PC-3 (cell line): ENCODE results near the gene DUSP12. TPM values are rescaled to one million over a fixed set of nuclear protein-coding genes. Genes with fewer than 3 reads are reported as not detected.

ENCODE experiments used
- ATAC-seq: fragments of 200-7000 bp; cut with Tn5 transposase; 2 replicates; pipeline ENCODE4 v1.9.1; 2020; ENCODE audit warnings: mild to moderate bottlenecking, moderate library complexity
- BruUV-seq: library from RNA; stranded (reverse); fragments of 400-500 nt; replicated peaks from 2 replicates; lab custom pipeline; 2021; lab: Mats Ljungman, UMichigan
- CTCF ChIA-PET: fragments of 300-600 bp; sonication (Branson Sonifier 250); formaldehyde crosslinking; loops from one replicate; lab custom pipeline; 2022; ENCODE audit warnings: antibody characterized with exemption; lab: Charles Lee
- POLR2A ChIA-PET: fragments of 300-600 bp; sonication (Branson Sonifier 250); formaldehyde crosslinking; loops from one replicate; lab custom pipeline; 2022; ENCODE audit warnings: antibody characterized with exemption; ENCODE audit not compliant: unreplicated experiment; lab: Charles Lee
- DNase-seq: peaks from one replicate; pipeline ENCODE4 v3.0.0-alpha.2; 2015
- H2AFZ ChIP-seq: fragments of 300-600 bp; sonication (generic); 2 replicates; pipeline ENCODE4 v1.6.0; 2016; ENCODE audit warnings: antibody characterized with exemption, low read length
- H3F3A ChIP-seq: fragments of 300-600 bp; sonication (generic); one replicate; pipeline ENCODE4 v1.6.0; 2017; ENCODE audit warnings: antibody characterized with exemption, low read length, control low read depth, mild to moderate bottlenecking; ENCODE audit not compliant: unreplicated experiment
- H3K27ac ChIP-seq: fragments of 300-600 bp; sonication (generic); 2 replicates; pipeline ENCODE4 v1.5.1; 2016; ENCODE audit warnings: mild to moderate bottlenecking, low read length
- H3K27me3 ChIP-seq: fragments of 300-600 bp; sonication (generic); 2 replicates; pipeline ENCODE4 v1.6.1; 2016; ENCODE audit warnings: low read length, mixed read lengths
- H3K36me3 ChIP-seq: fragments of 300-600 bp; sonication (generic); 2 replicates; pipeline ENCODE4 v1.6.1; 2016; ENCODE audit warnings: low read depth, mixed run types, low read length, mixed read lengths
- H3K4me1 ChIP-seq: fragments of 300-600 bp; sonication (generic); 2 replicates; pipeline ENCODE4 v1.5.1; 2016; ENCODE audit warnings: low read length; ENCODE audit not compliant: insufficient read depth
- H3K4me2 ChIP-seq: fragments of 300-600 bp; sonication (generic); 2 replicates; pipeline ENCODE4 v1.6.0; 2016; ENCODE audit warnings: low read length
- H3K4me3 ChIP-seq: fragments of 300-600 bp; sonication (generic); 2 replicates; pipeline ENCODE4 v1.5.1; 2016; ENCODE audit warnings: mild to moderate bottlenecking, low read length, mixed read lengths
- H3K79me2 ChIP-seq: fragments of 300-600 bp; sonication (generic); 2 replicates; pipeline ENCODE4 v1.6.1; 2017; ENCODE audit warnings: low read length, mixed read lengths
- H3K9ac ChIP-seq: fragments of 300-600 bp; sonication (generic); 2 replicates; pipeline ENCODE4 v1.6.0; 2016; ENCODE audit warnings: mild to moderate bottlenecking, low read length
- H3K9me2 ChIP-seq: fragments of 300-600 bp; sonication (generic); replicated peaks from 2 replicates; pipeline ENCODE4 v1.6.1; 2016; ENCODE audit warnings: mixed run types, low read length, mixed read lengths
- H3K9me3 ChIP-seq: fragments of 300-600 bp; sonication (generic); 2 replicates; pipeline ENCODE4 v1.6.1; 2016; ENCODE audit warnings: low read length, mixed read lengths
- H4K20me1 ChIP-seq: fragments of 300-600 bp; sonication (generic); 2 replicates; pipeline ENCODE4 v1.6.1; 2016; ENCODE audit warnings: low read length, mixed read lengths
- CTCF ChIP-seq: fragments of 300-600 bp; sonication (generic); conservative IDR thresholded peaks from 2 replicates; pipeline ENCODE4 v1.5.1; 2017; ENCODE audit warnings: antibody characterized with exemption, low read depth, mild to moderate bottlenecking, low read length
- EZH2 ChIP-seq: fragments of 300-600 bp; sonication (generic); IDR thresholded peaks from one replicate; pipeline ENCODE4 v1.6.1; 2017; ENCODE audit warnings: antibody characterized with exemption, mild to moderate bottlenecking, low read length; ENCODE audit not compliant: unreplicated experiment
- EZH2phosphoT487 ChIP-seq: fragments of 300-600 bp; sonication (generic); IDR thresholded peaks from 2 replicates; pipeline ENCODE4 v1.6.1; 2018; ENCODE audit warnings: mild to moderate bottlenecking, antibody characterized with exemption, low read length, borderline replicate concordance
- intact Hi-C: fragments of 100-400 bp; cut with micrococcal nuclease; formaldehyde crosslinking; loops from 2 replicates; pipeline ENCODE4 v1.9.0; 2023
- total RNA-seq: library from RNA; depleted of rRNA; stranded (reverse); fragments of >200 nt; gene quantifications from 2 replicates; pipeline ENCODE4 v1.2.3, GENCODE V29; 2014

DUSP12 gene
- total RNA-seq, 1 experiment from 2014 or later: 82.2 TPM

- no peaks in the 10 kb centered on the region for H3K9me3 ChIP-seq
- no peaks in the 10 kb centered on the region for H3K36me3 ChIP-seq
- H3K27me3 ChIP-seq: no peaks in the 10 kb centered on the region
- H3K9ac ChIP-seq: no peak overlapping the region
- H3K79me2 ChIP-seq: peaks cover 9% of the 10 kb centered on the region
- DNase-seq (no peak), ATAC-seq (no peak)
- POLR2A ChIA-PET: interaction anchor here (1.2 kb wide), 1 partner anchor 11 kb away, joined by 4 read pairs; no protein-coding TSS in a partner anchor
- H3K9me2 ChIP-seq: no peaks in the 10 kb centered on the region
- H3K4me1 ChIP-seq: peaks cover 52% of the 10 kb centered on the region
- H3K4me3 ChIP-seq: no peak overlapping the region
- no TSS peak for BruUV-seq
- H4K20me1 ChIP-seq: no peaks in the 10 kb centered on the region
- peaks cover 8% of the 10 kb centered on the region for H3F3A ChIP-seq
- no peak overlapping the region; the same call in 1 of the 2 replicates for H3K27ac ChIP-seq
- no peak overlapping the region for H2AFZ ChIP-seq
- intact Hi-C loops: loop anchor here (1.0 to 2.0 kb wide), 2 partner anchors 90 to 125 kb away; no protein-coding TSS in a partner anchor
- CTCF ChIA-PET: interaction anchor here (0.6 to 1.4 kb wide), 2 partner anchors 172 to 250 kb away, joined by 3 to 6 read pairs; no protein-coding TSS in a partner anchor
- no peak for TF ChIP-seq CTCF
- no peak overlapping the region for H3K4me2 ChIP-seq
Observed at GRCh38 chr1:161737625-161738024, 12.0 kb upstream of the DUSP12 start.

- no peaks in the 10 kb centered on the region for H3K9me2 ChIP-seq
- H4K20me1 ChIP-seq: no peaks in the 10 kb centered on the region
- H3K4me3 ChIP-seq: no peak overlapping the region
- no peak overlapping the region for H3K9ac ChIP-seq
- H3K4me2 ChIP-seq: no peak overlapping the region
- POLR2A ChIA-PET: interaction anchor here (1.2 kb wide), 1 partner anchor 12 kb away, joined by 4 read pairs; no protein-coding TSS in a partner anchor
- H3K36me3 ChIP-seq: no peaks in the 10 kb centered on the region
- no peak overlapping the region for H3K27ac ChIP-seq
- ATAC-seq: peak; percentile 58
- TF ChIP-seq EZH2 (no peak), CTCF (peak; percentile 92)
- peak; percentile 91 for DNase-seq
- H2AFZ ChIP-seq: no peak overlapping the region
- H3K9me3 ChIP-seq: no peaks in the 10 kb centered on the region
- intact Hi-C loops: loop anchor here (1.0 to 2.0 kb wide), 2 partner anchors 91 to 126 kb away; no protein-coding TSS in a partner anchor
- peaks cover 9% of the 10 kb centered on the region for H3K79me2 ChIP-seq
- no peaks in the 10 kb centered on the region for H3F3A ChIP-seq
- peaks cover 47% of the 10 kb centered on the region for H3K4me1 ChIP-seq
- BruUV-seq: no TSS peak
- CTCF ChIA-PET: interaction anchor here (0.6 to 1.4 kb wide), 11 partner anchors 11 to 319 kb away, joined by 3 to 16 read pairs (median 6); partner anchors contain the start of gene DUSP12
- H3K27me3 ChIP-seq: no peaks in the 10 kb centered on the region
Observed at GRCh38 chr1:161738627-161739287, 10.8 kb upstream of the DUSP12 start.

GRCh38 chr1:161739865-161740566 lies 9.6 kb upstream of the DUSP12 start:
- no TSS peak for BruUV-seq
- Histone ChIP-seq H3F3A (no peaks in the 10 kb centered on the region), H3K9ac (no peak overlapping the region), H3K79me2 (peaks cover 7% of the 10 kb centered on the region), H4K20me1 (no peaks in the 10 kb centered on the region), H3K4me3 (no peak overlapping the region), H3K9me2 (no peaks in the 10 kb centered on the region), H3K27me3 (no peaks in the 10 kb centered on the region), H2AFZ (no peak overlapping the region), H3K4me2 (no peak overlapping the region), H3K4me1 (peaks cover 43% of the 10 kb centered on the region), H3K27ac (no peak overlapping the region), H3K9me3 (no peaks in the 10 kb centered on the region), H3K36me3 (no peaks in the 10 kb centered on the region)
- no peak for ATAC-seq
- ChIA-PET POLR2A (no interaction called here), CTCF (no interaction called here)
- intact Hi-C loops: loop anchor here (2.0 to 10.0 kb wide), 3 partner anchors 127 to 555 kb away; no protein-coding TSS in a partner anchor
- no peak for TF ChIP-seq EZH2phosphoT487
- TF ChIP-seq CTCF: no peak
- no peak for TF ChIP-seq EZH2
- no peak for DNase-seq
